ENCODE data around the gene BAK1. TPM values are rescaled to one million over a fixed set of nuclear protein-coding genes. Genes with fewer than 3 reads are reported as not detected.

BAK1 gene
- total RNA-seq, 1 experiment from 2014 or later = 18.9 TPM

DNA sequence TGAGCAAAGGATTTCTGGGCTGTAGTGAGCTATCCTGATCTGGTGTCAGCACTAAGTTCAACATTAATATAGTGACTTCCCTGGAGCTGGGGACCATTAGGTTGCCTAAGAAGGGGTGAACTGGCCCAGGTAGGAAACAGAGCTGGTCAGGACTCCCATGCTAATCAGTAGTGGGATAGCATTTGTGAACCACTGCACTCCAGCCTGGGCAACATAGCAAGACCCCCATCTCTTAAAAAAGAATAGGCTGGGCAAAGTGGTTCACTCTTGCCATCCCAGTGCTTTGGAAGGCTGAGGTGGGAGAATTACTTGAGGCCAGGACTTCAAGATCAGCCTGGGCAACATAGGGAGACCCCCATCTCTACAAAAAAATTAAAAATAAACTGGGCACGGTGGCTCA lies 39.3 kb downstream of the BAK1 start:
- Histone ChIP-seq H3K79me2 (ENCODE audit: insufficient read depth, low read length) (no peaks in the 10 kb centered on the region), H3K9me2 (ENCODE audit: insufficient read depth) (no peaks in the 10 kb centered on the region), H3K9me3 (ENCODE audit: control insufficient read depth in 1 of 2, insufficient read depth in 1 of 2, low read depth in 1 of 2, low read length in 2 of 2) (no peaks in the 10 kb centered on the region), H2AFZ (ENCODE audit: low read depth, low read length, poor library complexity, severe bottlenecking) (no peak overlapping the region), H4K20me1 (ENCODE audit: insufficient read depth) (no peaks in the 10 kb centered on the region), H3K4me2 (ENCODE audit: low read length) (no peak overlapping the region), H3K36me3 (ENCODE audit: control insufficient read depth in 1 of 2, insufficient read depth in 2 of 2, low read length in 2 of 2) (no peaks in the 10 kb centered on the region), H3K4me3 (replicated peaks in 1 of 2; ENCODE audit: low read depth in 1 of 2, low read length in 2 of 2) (no peak overlapping the region), H3K9ac (ENCODE audit: low read length) (no peak overlapping the region), H3K27ac (ENCODE audit: low read depth, low read length) (no peak overlapping the region), H3K4me1 (ENCODE audit: control insufficient read depth in 1 of 2, insufficient read depth in 2 of 2, low read length in 2 of 2) (peaks cover 0 to 8% of the 10 kb centered on the region in 2 experiments; a peak in 1 of 4 replicates), H3K27me3 (ENCODE audit: insufficient read depth, low read length) (no peaks in the 10 kb centered on the region)
- ATAC-seq = no peak
- no peak for TF ChIP-seq SP1 (IDR thresholded peaks at IDR 0.05; ENCODE audit: low read depth)
- TF ChIP-seq CEBPB (IDR thresholded peaks at IDR 0.05; ENCODE audit: low read depth) = no peak
- TF ChIP-seq EZH2 (IDR thresholded peaks at IDR 0.05) = no peak
- TF ChIP-seq, protein P1, sequence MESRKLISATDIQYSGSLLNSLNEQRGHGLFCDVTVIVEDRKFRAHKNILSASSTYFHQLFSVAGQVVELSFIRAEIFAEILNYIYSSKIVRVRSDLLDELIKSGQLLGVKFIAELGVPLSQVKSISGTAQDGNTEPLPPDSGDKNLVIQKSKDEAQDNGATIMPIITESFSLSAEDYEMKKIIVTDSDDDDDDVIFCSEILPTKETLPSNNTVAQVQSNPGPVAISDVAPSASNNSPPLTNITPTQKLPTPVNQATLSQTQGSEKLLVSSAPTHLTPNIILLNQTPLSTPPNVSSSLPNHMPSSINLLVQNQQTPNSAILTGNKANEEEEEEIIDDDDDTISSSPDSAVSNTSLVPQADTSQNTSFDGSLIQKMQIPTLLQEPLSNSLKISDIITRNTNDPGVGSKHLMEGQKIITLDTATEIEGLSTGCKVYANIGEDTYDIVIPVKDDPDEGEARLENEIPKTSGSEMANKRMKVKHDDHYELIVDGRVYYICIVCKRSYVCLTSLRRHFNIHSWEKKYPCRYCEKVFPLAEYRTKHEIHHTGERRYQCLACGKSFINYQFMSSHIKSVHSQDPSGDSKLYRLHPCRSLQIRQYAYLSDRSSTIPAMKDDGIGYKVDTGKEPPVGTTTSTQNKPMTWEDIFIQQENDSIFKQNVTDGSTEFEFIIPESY (IDR thresholded peaks at IDR 0.05; ENCODE audit: extremely low read depth, insufficient replicate concordance, low read length) = no peak
- TF ChIP-seq TCF7L2 (IDR thresholded peaks at IDR 0.05; ENCODE audit: borderline replicate concordance, extremely low read depth, insufficient read depth, insufficient read length) = no peak
- TF ChIP-seq, protein P2, sequence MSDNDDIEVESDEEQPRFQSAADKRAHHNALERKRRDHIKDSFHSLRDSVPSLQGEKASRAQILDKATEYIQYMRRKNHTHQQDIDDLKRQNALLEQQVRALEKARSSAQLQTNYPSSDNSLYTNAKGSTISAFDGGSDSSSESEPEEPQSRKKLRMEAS (IDR thresholded peaks at IDR 0.05) = no peak
- TF ChIP-seq CBX3 (IDR thresholded peaks at IDR 0.05; ENCODE audit: low read depth) = no peak
- TF ChIP-seq, protein P3, sequence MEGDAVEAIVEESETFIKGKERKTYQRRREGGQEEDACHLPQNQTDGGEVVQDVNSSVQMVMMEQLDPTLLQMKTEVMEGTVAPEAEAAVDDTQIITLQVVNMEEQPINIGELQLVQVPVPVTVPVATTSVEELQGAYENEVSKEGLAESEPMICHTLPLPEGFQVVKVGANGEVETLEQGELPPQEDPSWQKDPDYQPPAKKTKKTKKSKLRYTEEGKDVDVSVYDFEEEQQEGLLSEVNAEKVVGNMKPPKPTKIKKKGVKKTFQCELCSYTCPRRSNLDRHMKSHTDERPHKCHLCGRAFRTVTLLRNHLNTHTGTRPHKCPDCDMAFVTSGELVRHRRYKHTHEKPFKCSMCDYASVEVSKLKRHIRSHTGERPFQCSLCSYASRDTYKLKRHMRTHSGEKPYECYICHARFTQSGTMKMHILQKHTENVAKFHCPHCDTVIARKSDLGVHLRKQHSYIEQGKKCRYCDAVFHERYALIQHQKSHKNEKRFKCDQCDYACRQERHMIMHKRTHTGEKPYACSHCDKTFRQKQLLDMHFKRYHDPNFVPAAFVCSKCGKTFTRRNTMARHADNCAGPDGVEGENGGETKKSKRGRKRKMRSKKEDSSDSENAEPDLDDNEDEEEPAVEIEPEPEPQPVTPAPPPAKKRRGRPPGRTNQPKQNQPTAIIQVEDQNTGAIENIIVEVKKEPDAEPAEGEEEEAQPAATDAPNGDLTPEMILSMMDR (IDR thresholded peaks at IDR 0.05 in 2 of 3, conservative IDR thresholded peaks at IDR 0.05 in 1 of 3; ENCODE audit: borderline replicate concordance in 1 of 3, insufficient read depth in 1 of 3, low read depth in 2 of 3, low read length in 2 of 3) = no peak
- no peak for TF ChIP-seq ELF1 (IDR thresholded peaks at IDR 0.05; ENCODE audit: borderline replicate concordance, low read depth)
- no peak for TF ChIP-seq POLR2AphosphoS5 (IDR thresholded peaks at IDR 0.05; ENCODE audit: low read depth, low read length)
- TF ChIP-seq SRF (IDR thresholded peaks at IDR 0.05; ENCODE audit: low read depth) = no peak
- TF ChIP-seq RAD21 (IDR thresholded peaks at IDR 0.05; ENCODE audit: low read depth) = no peak
- no peak for TF ChIP-seq JUND (IDR thresholded peaks at IDR 0.05)
- no peak for TF ChIP-seq FOSL1 (IDR thresholded peaks at IDR 0.05; ENCODE audit: low read depth)
- TF ChIP-seq ZNF274 (IDR thresholded peaks at IDR 0.05; ENCODE audit: low read depth, low read length) = no peak
- TF ChIP-seq YY1 (IDR thresholded peaks at IDR 0.05; ENCODE audit: extremely low read depth, insufficient replicate concordance, low read depth, low read length) = no peak
- TF ChIP-seq ZFX (IDR thresholded peaks at IDR 0.05) = no peak
- BruUV-seq (replicated peaks) = no TSS peak
- ChIA-PET RAD21 (ENCODE audit: low non-redundant PET in 1 of 2, low total read pairs in 2 of 2, uncharacterized antibody in 2 of 2, unreplicated experiment in 2 of 2) (no interaction called here), CTCF (no interaction called here), POLR2A (no interaction called here)
- intact Hi-C loops (cut with micrococcal nuclease) = no loop called here
- no peak for DNase-seq (ENCODE audit: low read depth, low spot score)

All from HCT116 (cell line).